ENCODE results near the gene MED9. TPM values are rescaled to one million over a fixed set of nuclear protein-coding genes. Genes with fewer than 3 reads are reported as not detected.
A peak's percentile ranks its signal among the peaks of the same experiment; 100 is the strongest.

MED9 gene
- total RNA-seq, 1 donor from 2014 or later: 8.3 TPM

DNA sequence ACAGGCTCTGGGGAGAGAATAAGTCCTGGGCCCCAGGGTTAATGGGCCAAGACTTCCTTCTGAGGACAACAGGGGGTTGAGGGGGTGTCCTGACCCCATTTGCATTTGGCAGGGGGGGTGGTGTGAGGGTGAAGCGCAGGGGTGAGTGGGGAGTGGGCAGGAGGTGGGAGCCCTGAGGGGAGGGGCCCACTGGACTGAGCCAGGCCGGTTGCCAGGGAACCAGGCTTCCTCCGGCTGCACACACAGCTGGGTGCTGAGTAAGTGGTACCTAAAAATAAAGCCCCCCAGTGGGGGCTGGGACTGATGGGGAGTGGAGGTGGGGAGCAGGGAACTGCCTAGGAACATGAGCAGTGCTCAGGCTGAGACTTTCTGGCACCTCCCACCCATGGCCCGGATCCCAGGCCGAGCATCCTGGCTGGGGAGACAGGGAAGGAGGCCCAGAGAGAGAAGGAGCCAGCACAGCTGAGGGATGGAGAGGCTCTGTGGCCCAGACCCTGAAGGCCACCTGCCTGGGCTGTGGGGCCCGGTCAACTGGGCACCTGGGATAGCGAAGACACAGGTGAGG, 26.8 kb downstream of the MED9 start:
- DNase-seq (ENCODE audit: low read depth in 2 of 2): no peak

DNA sequence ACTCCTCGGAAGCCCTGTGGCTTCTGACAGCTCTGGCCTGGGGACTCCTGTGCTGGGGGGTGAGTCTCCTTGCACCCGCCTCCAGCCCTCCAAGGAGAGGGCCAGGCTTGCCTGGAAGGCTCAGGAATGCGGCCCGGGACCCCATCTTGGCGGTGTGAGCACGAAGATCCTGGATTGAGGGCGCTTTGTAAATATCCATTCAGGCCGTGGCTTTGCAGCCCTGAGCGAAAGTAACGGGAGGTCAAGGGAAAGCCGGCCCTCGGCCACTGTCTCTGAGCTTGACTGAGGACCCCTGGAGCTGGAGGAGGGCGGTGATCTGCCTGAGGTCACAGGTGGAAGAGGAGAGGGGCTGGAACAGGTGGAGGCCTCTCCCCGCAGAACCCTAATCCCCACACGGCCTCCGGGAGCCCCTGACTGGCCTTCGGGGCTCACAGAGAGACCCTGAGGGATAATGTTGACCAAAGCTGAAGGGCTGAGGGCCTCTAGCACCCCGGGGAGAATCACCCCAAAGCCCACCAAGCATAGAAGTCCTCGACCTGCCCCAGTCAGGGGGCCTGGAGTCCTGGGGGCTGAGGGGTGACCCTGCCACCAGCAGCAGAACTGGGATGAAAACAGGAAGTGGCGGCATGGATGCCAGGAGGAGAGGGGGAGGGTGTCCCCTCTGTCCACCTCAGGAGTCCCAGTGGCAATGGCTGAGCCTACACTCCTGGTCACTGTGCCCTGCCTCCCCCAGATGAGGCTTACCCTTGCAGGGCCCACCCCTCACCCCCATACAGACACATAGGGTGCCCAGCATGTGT, 27.7 kb downstream of the MED9 start:
- no peak for DNase-seq (ENCODE audit: low read depth in 2 of 2)

DNA sequence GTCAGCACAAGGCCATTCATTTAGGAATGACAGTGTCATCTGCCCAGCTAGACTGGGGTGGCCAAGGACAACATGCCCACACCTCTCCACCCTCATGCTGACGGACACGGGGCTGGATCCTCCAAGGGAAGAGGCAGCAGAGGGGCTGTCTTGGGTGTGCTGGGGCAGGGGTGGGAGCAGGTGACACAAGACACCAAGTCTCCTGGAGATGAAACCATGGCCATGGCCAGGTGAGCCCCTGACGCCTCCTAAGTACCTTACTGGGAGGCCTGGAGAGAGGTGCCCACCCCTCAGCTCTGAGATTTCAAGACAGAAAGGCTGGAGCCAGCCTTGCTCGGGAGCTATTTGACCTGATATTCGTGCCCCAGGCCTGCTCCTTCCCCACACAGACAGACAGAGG, 28.4 kb downstream of the MED9 start:
- no peak for DNase-seq (ENCODE audit: low read depth in 2 of 2)

DNA sequence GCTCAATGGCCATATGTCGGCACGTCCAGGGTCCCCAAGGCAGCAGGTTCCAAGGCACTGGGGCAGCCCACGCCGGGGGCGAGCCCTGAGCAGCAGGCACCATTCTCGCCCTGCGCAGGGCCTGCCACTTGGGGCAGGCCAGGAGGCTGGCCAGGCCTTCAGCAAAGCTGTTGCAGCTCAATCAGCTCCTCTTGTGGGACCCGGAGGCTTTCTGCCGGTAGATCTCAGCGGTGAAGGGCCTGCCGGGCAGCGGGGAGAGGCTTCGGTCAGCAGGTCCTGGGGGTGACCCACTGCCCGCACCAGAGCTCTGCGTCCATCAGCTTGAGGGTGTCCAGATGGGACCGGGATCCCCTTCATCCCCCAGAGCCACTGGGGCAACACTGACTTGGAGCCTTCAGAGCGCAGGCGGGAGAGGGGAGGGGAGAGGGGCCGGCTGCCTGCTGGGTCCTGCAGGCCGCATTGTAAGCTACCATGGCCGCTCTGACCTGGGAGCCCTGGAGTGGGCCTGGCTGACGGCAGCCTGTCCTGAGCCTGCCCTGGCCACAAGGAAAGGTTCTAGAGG, 28.9 kb downstream of the MED9 start:
- DNase-seq (ENCODE audit: low read depth in 2 of 2): no peak

DNA sequence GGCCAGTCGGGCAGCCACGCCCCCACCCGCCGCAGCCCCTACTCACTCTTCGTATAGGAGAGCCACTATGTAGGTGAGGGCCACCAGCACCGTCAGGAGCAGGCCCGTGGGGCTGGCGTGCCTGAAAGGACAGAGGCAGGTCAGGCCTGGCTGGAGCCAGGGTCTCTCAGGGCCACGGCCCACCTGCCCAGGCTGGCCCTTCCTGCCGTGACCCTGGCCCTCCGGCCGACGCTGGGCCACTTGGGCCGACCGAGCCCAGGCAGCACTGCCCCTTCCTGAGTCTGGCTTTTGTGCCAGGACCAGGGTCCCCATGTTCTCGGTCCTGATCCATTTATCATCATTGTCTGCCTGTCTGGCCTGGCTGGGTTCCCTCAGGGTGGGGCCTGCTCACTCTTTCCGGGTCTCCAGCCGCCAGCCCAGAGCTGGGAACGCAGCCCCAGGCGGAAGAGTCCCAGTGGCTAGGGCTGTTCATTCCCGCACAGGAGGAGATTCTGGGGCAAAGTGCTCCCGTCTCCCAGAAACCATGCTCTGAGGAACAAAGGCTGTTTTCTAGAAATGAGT, 29.5 kb downstream of the MED9 start:
- peak in 1 of 2 donors; percentile 66 for DNase-seq (ENCODE audit: low read depth in 2 of 2)

DNA sequence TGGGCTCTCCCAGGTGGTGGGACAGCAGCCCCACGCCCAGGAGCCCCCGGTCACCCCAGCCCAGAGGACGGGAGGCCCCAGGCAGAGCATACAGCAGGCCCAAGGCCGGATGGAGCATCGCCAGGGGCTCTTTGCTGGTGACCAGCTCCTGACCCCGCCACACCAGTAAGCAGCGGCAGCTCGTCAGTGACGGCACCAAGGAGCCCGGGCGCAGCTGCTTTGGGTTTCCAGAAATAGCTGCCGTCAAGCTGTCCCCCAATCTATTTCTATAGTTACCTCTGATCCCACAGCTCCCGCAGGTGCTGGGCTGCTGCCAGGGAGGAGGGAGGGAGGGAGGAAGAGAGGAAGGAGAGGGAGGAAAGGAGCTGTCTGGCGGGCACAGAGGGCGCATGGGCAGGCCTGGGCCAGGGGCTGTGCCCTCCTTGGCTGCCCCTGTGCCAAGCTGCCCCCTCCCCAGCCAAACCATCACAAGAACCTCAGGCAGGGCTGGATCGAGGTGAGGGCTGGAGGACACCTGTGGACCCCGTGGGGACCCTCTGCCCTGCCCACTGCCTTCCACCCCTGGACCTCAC, 30.2 kb downstream of the MED9 start:
- DNase-seq (ENCODE audit: low read depth in 2 of 2): no peak

DNA sequence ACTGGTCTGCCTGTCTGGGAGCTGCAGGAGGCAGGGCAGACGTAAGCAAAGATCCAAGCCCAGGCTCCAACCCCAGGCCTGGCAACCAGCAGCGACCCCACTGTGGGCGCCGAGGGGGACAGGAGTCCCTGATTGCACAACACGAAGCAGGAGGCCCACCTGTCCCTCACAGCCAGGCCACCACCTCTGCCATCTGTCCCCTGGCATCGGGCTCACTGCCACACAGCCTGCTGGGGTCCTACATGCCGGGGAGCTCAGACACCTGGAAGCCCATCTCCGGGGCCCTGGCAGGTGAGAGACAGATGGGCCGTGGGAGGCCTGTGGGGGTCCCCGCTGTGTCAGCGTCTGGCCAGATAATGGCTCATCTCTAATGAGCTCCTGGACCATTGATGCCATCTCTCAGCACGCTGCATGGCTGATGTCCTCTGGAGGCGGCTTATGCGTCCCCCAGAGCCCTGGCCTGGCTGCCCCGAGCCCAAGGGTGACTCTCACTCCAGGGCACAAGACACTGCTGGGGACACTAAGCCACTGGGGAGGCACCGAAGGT, 30.7 kb downstream of the MED9 start:
- no peak for DNase-seq (ENCODE audit: low read depth in 2 of 2)

DNA sequence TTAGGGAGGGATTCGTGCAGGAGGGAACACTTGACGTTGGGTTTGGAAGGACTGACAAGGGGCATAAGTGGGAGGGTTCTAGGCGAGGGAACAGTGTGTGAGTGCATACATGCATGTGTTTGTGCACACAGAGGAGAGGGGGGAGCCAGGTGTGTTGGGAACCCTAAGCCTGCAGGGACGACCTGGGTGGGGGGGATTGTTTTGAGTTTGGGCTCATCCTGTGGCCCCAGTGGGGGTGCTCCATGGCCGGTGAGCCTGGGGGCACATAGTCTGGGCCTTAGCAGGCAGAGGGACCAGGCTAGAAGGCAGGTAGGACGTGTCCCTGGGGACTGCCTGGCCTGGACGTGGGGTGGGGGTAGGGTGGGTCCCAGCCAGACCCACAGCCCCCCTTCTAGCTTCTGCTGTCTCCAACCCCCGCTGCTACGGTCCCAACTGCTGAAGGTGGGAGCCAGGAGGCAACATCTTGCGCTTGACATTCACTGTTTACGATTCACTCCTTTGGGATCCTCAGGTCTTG, 31.3 kb downstream of the MED9 start:
- no peak for DNase-seq (ENCODE audit: low read depth in 2 of 2)

DNA sequence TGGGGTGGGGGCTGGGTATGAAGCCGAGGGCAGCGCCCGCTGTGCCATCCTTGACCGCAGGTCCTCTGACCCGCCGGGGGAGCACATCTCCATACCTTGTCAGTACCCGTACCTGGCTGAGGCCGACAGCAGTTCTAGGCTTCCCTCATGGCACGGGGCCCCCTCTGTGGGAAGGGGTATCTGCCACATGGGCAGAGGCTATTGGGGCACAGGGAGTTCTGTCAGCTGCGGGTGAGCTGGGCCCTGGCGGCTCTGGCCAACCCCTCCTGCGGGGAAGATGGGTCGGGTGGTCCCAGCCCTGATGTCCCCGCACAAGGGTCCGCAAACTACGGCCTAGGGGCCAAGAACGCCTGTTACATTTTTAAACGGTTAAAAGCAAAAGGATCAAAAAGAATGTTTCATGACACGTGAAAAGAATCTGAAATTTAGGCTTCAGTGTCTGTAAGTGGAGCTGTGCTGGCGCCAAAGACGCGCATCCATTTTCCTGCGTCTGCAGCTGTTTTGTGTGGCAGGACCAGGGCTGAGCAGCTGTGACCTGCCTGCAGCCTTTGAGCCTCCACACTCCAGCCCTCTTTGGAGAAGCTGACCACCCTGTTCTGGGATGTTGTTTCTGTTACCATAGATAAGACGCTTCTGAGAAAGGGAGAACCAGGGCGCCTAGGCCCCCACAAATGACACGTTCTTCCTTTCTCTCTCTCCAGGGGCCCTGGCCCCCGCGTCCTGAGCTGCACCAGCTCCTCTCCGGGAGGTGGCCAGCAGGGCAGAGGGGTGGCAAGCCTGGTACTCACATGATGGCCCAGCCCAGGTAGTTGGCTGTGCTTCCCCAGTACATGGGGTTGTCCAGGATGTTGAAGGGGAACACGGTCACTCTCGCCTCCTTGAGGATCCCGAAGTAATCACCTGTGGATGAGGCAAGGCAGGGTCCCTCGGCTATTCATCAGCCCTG, 32.1 kb downstream of the MED9 start:
- no peak for DNase-seq (ENCODE audit: low read depth in 2 of 2)

DNA sequence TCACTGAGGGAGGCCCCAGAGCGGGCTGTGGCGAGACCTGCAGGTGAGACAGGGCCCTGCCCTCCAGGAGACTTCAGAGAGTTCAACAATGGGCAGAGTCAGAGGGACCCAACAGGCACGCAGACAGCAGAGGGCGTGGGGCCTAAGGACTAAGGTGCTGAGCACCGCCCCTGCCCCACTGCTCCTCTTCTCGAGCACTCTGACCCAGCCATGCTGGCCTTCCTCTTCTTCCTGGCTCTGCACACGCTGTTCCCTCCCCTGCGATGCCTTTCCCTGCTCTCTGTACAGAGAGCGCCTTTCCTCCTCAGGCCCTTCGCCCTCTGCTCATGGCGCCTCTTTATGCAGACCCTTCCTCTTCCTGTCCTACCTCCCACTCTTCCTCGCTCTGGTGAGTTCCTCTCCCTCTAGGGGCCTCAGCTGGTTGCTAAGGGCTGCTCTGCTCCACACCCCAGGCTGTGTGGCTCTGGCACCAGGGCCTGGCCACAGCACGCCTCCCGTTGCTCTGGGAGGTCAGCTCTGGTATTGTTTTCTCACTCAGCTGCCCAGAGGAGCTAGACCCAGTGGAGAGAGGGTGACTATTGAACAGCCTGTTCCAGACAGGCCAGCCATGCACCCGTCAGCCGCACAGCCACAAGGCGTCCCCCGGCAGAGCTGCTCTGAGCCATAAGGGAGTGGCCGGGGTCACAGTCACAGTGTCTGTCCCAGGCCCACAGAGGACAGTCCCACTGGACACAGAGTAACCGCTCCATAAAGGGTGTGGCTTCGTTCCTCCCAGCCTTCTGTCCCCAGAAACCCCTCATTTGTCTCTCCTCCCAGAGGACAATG, 33.0 kb downstream of the MED9 start:
- DNase-seq (ENCODE audit: low read depth in 2 of 2): no peak

DNA sequence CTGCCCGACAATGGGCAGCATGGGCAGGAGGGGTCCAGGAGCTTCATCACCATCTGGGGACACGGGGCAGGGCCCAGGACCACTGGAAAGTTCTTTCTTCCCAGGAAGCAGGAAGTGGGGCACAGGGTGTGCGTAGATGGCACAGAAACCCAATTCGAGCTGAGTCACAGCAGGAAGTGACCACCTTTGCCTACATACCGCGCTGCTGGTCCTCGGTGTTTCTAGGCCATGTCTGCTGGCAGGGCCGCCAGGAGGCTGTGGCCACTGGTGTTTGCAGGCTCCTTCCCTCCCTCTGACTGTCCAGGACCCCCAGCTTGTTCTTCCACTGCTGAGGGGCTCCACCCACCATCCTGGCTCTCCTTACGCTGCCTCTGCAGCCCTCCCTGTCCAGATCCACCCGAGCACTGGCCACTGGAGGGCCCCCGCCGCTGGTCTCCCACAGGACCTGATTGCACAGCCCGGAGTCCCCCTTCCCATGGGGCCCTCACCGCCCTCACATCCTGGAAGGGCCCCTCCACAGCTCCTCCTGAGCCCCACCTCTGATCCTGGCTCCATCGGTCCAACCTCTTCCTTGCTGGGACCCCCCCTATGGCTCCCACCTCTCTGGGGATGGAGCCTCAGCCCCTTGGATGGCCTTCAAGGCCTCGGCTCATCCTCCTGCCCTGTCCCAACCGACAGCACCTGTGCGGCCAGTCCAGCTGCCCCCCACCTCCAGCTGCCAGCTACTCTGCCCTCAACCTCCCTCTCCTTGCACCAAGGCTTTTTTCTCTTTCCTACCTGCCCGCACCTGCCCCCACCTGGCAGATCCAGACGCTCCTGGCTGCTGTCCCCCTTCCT, 33.9 kb downstream of the MED9 start:
- no peak for DNase-seq (ENCODE audit: low read depth in 2 of 2)

DNA sequence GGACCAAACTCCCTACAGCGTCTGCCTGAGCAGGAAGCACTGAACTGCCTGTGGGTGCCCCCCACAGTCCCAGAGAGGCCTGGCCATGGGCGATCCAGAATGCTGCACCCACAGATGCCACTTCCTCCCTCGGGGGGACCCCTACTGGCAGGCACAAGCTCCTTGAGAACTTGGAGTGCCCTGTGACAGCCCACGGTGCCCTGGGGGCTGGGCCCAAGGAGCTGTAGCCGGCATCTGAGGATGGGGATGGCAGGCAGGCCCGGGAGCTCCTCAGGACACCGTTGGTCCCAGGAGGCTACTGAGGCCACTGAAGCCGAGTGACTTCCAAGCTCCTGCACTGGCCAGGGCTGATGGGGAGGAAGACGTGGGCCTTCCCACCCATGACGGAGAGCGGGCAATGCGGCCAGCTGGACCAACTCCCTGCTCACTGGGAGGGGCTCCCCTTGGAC, 34.5 kb downstream of the MED9 start:
- no peak for DNase-seq (ENCODE audit: low read depth in 2 of 2)

DNA sequence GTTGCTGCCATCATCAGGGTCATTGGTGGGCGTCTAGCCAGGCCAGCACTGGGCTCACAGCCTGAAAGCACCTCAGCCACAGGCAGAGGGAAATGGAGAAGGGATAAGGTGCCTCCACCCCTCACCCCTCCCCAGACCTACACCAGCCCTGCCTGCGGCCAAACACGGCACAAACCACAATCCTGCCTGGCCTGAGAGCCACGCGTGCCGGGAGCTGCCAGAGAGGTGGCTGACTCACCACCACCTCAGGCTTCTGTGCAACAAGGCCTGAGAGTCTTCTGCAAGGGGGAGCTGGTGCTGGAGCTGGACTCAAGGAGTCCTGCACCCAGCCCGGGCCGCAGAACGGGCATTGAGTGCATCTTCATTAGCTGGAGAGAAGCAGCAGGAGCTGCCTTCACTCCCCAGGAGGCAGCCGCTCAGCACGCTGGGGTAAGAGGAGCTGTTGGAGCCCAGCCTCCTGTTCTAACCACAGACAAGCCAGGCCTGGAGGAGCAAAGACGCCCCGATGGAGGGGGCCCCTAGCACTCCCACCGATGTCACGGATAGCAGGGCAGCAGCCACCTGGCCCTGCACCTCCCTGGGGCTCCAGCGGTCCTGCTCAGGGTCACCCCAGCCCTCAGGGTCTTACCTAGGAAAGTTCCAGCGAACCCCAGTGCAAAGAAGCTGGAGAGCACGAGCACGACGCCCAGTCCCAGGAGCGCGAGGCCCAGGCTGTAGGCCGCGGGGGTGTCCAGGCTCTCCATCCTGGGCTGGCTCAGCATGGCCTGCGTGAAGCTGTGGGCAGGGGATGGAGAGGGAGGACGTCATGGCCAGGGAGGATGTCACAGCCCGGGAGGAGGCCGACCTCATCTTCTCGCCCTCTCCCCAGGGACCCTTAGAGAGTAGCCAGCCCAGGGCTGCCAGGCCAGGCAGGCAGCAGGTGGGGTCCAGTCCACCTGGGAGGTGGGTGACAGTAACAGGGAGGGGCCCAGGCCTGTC, 35.4 kb downstream of the MED9 start:
- DNase-seq (ENCODE audit: low read depth in 2 of 2): peak in 1 of 2 donors; percentile 72

DNA sequence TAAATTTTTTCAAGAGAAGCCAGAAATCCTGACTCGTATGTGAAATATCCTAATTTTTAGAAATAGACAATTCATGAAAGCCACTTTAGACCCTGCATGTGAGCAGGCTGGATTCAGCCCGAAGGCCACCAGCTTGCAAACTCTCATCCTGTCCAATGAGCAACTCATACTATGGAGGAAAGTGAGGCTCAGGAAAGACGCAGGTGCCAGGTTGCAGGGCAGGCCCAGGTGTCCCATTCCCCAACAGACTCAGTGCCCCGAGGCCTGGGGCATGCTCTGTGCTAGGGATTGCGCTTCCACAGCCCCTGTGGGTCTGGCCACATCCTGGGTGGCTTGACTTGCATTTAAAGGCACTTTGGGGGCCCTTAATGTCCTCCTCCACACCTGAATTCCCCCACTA, 36.1 kb downstream of the MED9 start:
- DNase-seq (ENCODE audit: low read depth in 2 of 2): no peak

DNA sequence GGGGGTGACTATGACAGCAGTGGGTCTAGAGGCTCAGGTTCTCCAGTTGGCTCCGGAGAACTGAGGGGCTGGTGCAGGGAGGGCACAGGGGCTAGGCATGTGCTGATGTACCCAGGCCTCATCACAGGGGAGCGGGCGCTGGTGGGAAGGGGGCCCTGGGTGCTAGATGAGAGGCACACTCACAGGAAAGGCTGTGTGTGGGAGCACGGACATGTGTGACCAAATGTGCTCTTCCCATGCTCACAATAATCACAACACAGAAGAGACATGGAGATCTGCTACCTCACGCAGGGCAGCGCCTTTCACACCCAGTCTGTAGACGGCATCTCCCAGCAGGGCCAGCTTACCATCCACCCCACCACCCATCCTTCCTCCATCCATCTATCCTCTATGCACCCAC, 36.8 kb downstream of the MED9 start:
- no peak for DNase-seq (ENCODE audit: low read depth in 2 of 2)

DNA sequence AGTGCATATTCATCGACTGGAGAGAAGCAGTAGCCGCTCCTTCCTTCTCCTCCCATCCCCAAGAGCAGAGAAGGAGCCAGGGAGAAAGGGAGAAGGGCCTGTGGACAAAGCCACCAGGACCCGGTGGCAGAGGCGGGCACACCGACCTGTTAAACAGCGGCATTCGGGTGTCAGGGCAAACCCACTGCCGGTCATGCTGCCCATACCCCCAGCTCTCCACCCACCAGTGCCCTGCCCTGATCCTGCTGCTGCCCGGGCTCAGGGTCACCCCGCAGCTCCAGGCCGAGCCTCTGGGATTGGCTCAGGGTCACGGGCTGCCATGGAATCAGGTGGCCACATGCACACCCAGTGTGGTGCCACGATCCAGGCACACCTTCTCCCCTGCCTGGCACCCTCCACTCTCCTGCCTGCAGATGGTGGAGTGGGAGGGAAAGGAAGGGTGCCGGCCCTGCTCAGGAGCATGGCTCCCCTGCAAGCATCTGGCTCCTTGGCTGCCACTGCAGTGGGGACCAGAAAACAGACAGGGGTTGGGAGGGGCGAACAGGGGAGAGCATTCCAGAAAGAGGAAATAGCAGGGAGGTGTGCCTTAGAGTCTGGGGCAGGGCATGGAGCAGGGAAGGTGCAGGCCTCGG, 37.7 kb downstream of the MED9 start:
- DNase-seq (ENCODE audit: low read depth in 2 of 2): no peak
